Endothelial cell of umbilical vein (primary cell): Measurements from ENCODE around the gene HOXB5. TPM values are rescaled to one million over a fixed set of nuclear protein-coding genes. Genes with fewer than 3 reads are reported as not detected.
A peak's percentile ranks its signal among the peaks of the same experiment; 100 is the strongest.

Source experiments
- BruUV-seq: library from RNA; stranded (reverse); fragments of 400-500 nt; replicated peaks from 2 replicates; lab custom pipeline; 2021; lab: Mats Ljungman, UMichigan
- CTCF ChIA-PET: fragments of 300-600, 350-600 bp; sonication (Branson Sonifier 250); formaldehyde crosslinking; loops from one replicate; lab custom pipeline; 2021; ENCODE audit warnings: antibody characterized with exemption, inconsistent platforms; lab: Charles Lee
- POLR2A ChIA-PET: fragments of 300-600, 350-600 bp; sonication (Branson Sonifier 250); formaldehyde crosslinking; loops from one replicate; lab custom pipeline; 2021; ENCODE audit warnings: antibody characterized with exemption, inconsistent platforms; lab: Charles Lee
- DNase-seq: peaks from one replicate; pipeline ENCODE4 v3.0.0-alpha.2; 2011; ENCODE audit warnings: low read depth, low spot score
- FAIRE-seq: peaks from 2 replicates; lab custom pipeline; 2011; peaks lifted over from hg19 to GRCh38; lab: Jason Lieb, UNC
- H2AFZ ChIP-seq: 2 replicates; pipeline ENCODE4 v1.6.0; 2012; ENCODE audit warnings: low read depth, low read length, control low read depth, inconsistent platforms
- H3K27ac ChIP-seq: 2 replicates; pipeline ENCODE4 v1.5.1; 2011; ENCODE audit warnings: low read depth, mild to moderate bottlenecking, control low read depth, low read length, moderate library complexity; ENCODE audit not compliant: insufficient read depth
- H3K27me3 ChIP-seq, 2 experiments: 2 replicates each; pipeline versions ENCODE4 v1.6.0 to v1.6.1; 2011; ENCODE audit warnings: low read length in 2 of 2, mixed read lengths in 1 of 2; ENCODE audit not compliant: control insufficient read depth in 2 of 2, insufficient read depth in 2 of 2
- H3K36me3 ChIP-seq, 2 experiments: 2 replicates in 1 of 2; 3 replicates in 1 of 2; pipeline ENCODE4 v1.5.1; 2011; ENCODE audit warnings: low read length in 2 of 2, mild to moderate bottlenecking in 1 of 2, moderate library complexity in 1 of 2; ENCODE audit not compliant: control insufficient read depth in 2 of 2, insufficient read depth in 2 of 2; ENCODE audit errors: extremely low read depth in 1 of 2
- H3K4me1 ChIP-seq: 3 replicates; pipeline ENCODE4 v1.5.1; 2011; ENCODE audit warnings: mild to moderate bottlenecking, low read length; ENCODE audit not compliant: control insufficient read depth, insufficient read depth; ENCODE audit errors: extremely low read depth
- H3K4me2 ChIP-seq: 2 replicates; pipeline ENCODE4 v1.6.1; 2011; ENCODE audit warnings: low read length, control low read depth, mixed read lengths; ENCODE audit not compliant: insufficient read depth
- H3K4me3 ChIP-seq, 3 experiments: fragments of 200-600 bp in 1 of 3; sonication (generic), shearing (Covaris generic) in 1 of 3; replicated peaks in 1 of 3; 2 replicates each; pipeline ENCODE4 v1.5.1; 2011 to 2016; ENCODE audit warnings: control low read depth in 3 of 3, low read length in 3 of 3, mild to moderate bottlenecking in 2 of 3, inconsistent platforms in 1 of 3, low read depth in 1 of 3, moderate library complexity in 1 of 3; ENCODE audit not compliant: insufficient read depth in 1 of 3
- H3K79me2 ChIP-seq: 2 replicates; pipeline ENCODE4 v1.6.0; 2012; ENCODE audit warnings: low read length, inconsistent platforms; ENCODE audit not compliant: control insufficient read depth, insufficient read depth
- H3K9ac ChIP-seq: replicated peaks from 2 replicates; pipeline ENCODE3; 2011; ENCODE audit warnings: low read length, control low read depth; ENCODE audit not compliant: insufficient read depth; ENCODE audit errors: extremely low read depth
- H3K9me1 ChIP-seq: replicated peaks from 3 replicates; pipeline ENCODE4 v1.6.0; 2011; ENCODE audit warnings: mild to moderate bottlenecking, low read length; ENCODE audit not compliant: control insufficient read depth, insufficient read depth; ENCODE audit errors: extremely low read depth
- H3K9me3 ChIP-seq: replicated peaks from 2 replicates; pipeline ENCODE4 v1.5.1; 2012; ENCODE audit warnings: low read length, inconsistent platforms; ENCODE audit not compliant: control insufficient read depth, insufficient read depth
- H4K20me1 ChIP-seq: replicated peaks from 2 replicates; pipeline ENCODE3; 2011; ENCODE audit warnings: mild to moderate bottlenecking, low read length; ENCODE audit not compliant: control insufficient read depth, insufficient read depth; ENCODE audit errors: extremely low read depth
- EZH2 ChIP-seq: IDR thresholded peaks from 2 replicates; pipeline ENCODE4 v1.6.1; 2012; ENCODE audit warnings: borderline replicate concordance, low read depth, mild to moderate bottlenecking, moderate library complexity, low read length, inconsistent platforms; ENCODE audit not compliant: severe bottlenecking
- FOS ChIP-seq: IDR thresholded peaks from 2 replicates; pipeline ENCODE4 v1.6.1; 2011; ENCODE audit warnings: mild to moderate bottlenecking, low read length, moderate library complexity, borderline replicate concordance; ENCODE audit not compliant: insufficient read depth
- GATA2 ChIP-seq: IDR thresholded peaks from 2 replicates; pipeline ENCODE4 v1.7.0; 2011; ENCODE audit warnings: low read depth, mild to moderate bottlenecking, moderate library complexity, mixed read lengths, low read length; ENCODE audit not compliant: insufficient read length, insufficient read depth
- JUN ChIP-seq: IDR thresholded peaks from 2 replicates; pipeline ENCODE4 v1.6.1; 2011; ENCODE audit warnings: borderline replicate concordance, low read depth; ENCODE audit not compliant: insufficient read length, insufficient read depth
- MYC ChIP-seq: IDR thresholded peaks from one replicate; pipeline ENCODE4 v1.6.1; 2011; ENCODE audit warnings: mild to moderate bottlenecking, low read depth, low read length
- POLR2A ChIP-seq: IDR thresholded peaks from 2 replicates; pipeline ENCODE4 v1.6.1; 2012; ENCODE audit warnings: low read depth, mild to moderate bottlenecking, control low read depth, low read length
- POLR2AphosphoS5 ChIP-seq: IDR thresholded peaks from 2 replicates; pipeline ENCODE4 v1.6.1; 2012; ENCODE audit warnings: low read depth, mild to moderate bottlenecking, control low read depth, low read length, moderate library complexity; ENCODE audit not compliant: insufficient read depth
- dilution Hi-C: fragments of 300-500 bp; cut with MboI; formaldehyde crosslinking; loops from one replicate; pipeline ENCODE4 v1.15.0; 2019; ENCODE audit warnings: low sequenced_read_pairs; ENCODE audit not compliant: extremely low pct_ligation_motif_present
- intact Hi-C: fragments of 100-400 bp; cut with micrococcal nuclease; formaldehyde crosslinking; loops from one replicate; pipeline ENCODE4 v1.10.0; 2022
- polyA plus RNA-seq, 4 experiments: library from polyadenylated mRNA; depleted of rRNA in 3 of 4; stranded (reverse) in 3 of 4; unstranded in 1 of 4; fragments of >200 nt; gene quantifications; 2 replicates each; pipeline versions ENCODE4 v1.2.1 to v1.2.3, GENCODE V29; 2011 to 2012; ENCODE audit warnings: missing spikeins in 1 of 4
- total RNA-seq: library from RNA; stranded (reverse); gene quantifications from 2 replicates; pipeline ENCODE4 v1.2.3, GENCODE V29; 2021
- TF ChIP-seq, protein P1 (sequence below): IDR thresholded peaks from 2 replicates; pipeline ENCODE4 v1.6.1; 2011; ENCODE audit not compliant: insufficient read depth, insufficient read length
- TF ChIP-seq, protein P2 (sequence below), 2 donors: IDR thresholded peaks; 1 replicate in 1 of 2; 2 replicates in 1 of 2; pipeline ENCODE4 v1.5.1; 2011; ENCODE audit warnings: low read length in 2 of 2, mild to moderate bottlenecking in 2 of 2, moderate library complexity in 2 of 2, control low read depth in 1 of 2, inconsistent platforms in 1 of 2, low read depth in 1 of 2; ENCODE audit not compliant: insufficient read depth in 1 of 2; ENCODE audit errors: extremely low read depth in 1 of 2

Gene HOXB5
- total and polyA plus RNA-seq, 2 donors (not counting 3 experiments of a cell fraction or from before 2014, with no cell fraction given): 2.0 to 8.5 TPM

DNA sequence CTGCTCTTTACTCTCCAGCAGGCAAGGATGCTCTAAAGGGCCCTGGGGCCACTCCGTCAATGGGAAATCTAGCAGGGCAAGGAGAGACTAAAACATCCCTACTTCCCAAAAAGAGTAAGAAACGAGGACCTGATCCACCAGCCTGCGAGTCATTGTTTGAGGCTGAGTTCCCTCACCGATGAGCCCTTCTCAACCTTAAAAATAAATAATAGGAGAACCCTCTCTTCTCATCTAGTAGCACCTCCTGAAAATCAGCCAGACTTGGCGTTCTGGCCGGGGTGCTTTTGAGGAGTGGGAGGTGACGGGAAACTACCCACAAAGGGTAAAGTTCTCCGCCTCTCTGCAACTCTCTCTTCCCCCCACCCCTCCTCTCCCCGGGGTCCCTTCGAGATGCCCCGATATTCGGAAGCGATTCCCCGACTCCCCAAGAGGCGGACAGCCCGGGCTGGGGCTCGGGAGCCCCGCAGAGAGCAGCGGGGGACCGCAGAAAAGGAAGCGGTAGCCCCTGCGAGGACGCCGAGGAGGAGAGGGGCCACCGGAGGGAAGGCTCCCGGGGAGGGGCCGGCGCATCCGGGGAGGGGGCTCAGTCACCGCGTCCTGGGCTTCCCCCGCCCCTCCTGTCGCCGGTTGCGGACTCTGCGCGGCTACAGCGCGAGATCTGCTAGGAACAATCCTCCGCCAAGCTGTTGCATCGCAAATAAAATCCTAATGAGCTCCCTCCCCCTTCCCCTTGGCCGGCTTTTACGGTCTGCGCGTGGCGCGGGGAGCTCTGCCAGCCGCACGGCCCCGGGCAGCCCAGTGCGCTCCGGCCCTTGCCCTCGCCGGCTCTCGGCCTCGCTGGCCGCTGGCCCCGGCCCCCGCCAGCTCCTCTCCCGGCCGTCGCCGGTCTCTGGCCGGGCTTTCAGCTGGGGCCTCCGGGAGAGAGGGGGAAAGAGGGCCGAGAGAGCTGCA, 31.2 kb upstream of the HOXB5 start:
- intact Hi-C loops: loop anchor here (1.0 kb wide), 1 partner anchor 11 kb away; no protein-coding TSS in a partner anchor
- POLR2A ChIA-PET: interaction anchor here (0.6 kb wide), 1 partner anchor 15 kb away, joined by 3 read pairs; no protein-coding TSS in a partner anchor
- H3K79me2 ChIP-seq: no peaks in the 10 kb centered on the region
- dilution Hi-C loops: no loop called here
- no peaks in the 10 kb centered on the region for H3K36me3 ChIP-seq
- H3K27me3 ChIP-seq: peaks cover 73 to 96% of the 10 kb centered on the region in 2 experiments
- peak overlapping the region; percentile 86 for H2AFZ ChIP-seq
- H3K4me1 ChIP-seq: peaks cover 13% of the 10 kb centered on the region
- TF ChIP-seq, protein P1, sequence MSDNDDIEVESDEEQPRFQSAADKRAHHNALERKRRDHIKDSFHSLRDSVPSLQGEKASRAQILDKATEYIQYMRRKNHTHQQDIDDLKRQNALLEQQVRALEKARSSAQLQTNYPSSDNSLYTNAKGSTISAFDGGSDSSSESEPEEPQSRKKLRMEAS: no peak
- peak; percentile 73 for TF ChIP-seq EZH2
- H3K9me1 ChIP-seq: no peaks in the 10 kb centered on the region
- no peaks in the 10 kb centered on the region for H4K20me1 ChIP-seq
- no peak for DNase-seq
- no peak overlapping the region for H3K27ac ChIP-seq
- H3K4me2 ChIP-seq: peak overlapping the region; percentile 82
- peak overlapping the region; percentile 40 to 66 (median 64) for H3K4me3 ChIP-seq
- H3K9me3 ChIP-seq: no peaks in the 10 kb centered on the region
- CTCF ChIA-PET: interaction anchor here (0.7 to 3.2 kb wide), 12 partner anchors 9 to 556 kb away, joined by 3 to 73 read pairs (median 4); partner anchors contain the start of gene HOXB8
- peak overlapping the region; percentile 38 for H3K9ac ChIP-seq
- FAIRE-seq: no peak
- BruUV-seq: no TSS peak

DNA sequence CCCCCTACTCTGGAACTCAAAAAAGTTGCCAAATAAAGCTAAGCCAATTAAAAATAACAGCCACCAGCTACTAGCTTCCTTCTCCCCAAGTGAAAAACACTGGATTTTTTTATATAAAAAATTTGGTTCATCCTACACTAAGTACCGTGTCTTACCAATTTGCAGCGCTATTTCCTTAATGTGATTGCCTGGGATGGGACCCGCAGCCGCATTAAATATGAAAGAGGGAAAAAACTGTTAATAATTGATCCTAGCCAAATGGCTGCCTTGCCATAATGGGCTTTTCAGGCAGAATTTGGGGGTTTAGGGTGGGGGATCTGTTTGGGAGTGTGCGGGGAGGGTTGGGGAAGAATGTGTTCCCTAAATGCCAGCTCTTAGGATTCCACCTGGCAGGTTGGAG, 30.5 kb upstream of the HOXB5 start:
- Histone ChIP-seq H3K9me3 (no peaks in the 10 kb centered on the region), H3K27ac (no peak overlapping the region), H3K27me3 (peaks cover 72 to 95% of the 10 kb centered on the region in 2 experiments), H3K9ac (no peak overlapping the region), H3K4me3 (no peak overlapping the region), H2AFZ (no peak overlapping the region), H3K9me1 (no peaks in the 10 kb centered on the region), H3K36me3 (no peaks in the 10 kb centered on the region), H3K79me2 (no peaks in the 10 kb centered on the region), H3K4me1 (peaks cover 13% of the 10 kb centered on the region), H3K4me2 (no peak overlapping the region), H4K20me1 (no peaks in the 10 kb centered on the region)
- FAIRE-seq (no peak), DNase-seq (no peak)
- BruUV-seq: no TSS peak
- TF ChIP-seq FOS: no peak
- TF ChIP-seq MYC: no peak
- TF ChIP-seq, protein P2, sequence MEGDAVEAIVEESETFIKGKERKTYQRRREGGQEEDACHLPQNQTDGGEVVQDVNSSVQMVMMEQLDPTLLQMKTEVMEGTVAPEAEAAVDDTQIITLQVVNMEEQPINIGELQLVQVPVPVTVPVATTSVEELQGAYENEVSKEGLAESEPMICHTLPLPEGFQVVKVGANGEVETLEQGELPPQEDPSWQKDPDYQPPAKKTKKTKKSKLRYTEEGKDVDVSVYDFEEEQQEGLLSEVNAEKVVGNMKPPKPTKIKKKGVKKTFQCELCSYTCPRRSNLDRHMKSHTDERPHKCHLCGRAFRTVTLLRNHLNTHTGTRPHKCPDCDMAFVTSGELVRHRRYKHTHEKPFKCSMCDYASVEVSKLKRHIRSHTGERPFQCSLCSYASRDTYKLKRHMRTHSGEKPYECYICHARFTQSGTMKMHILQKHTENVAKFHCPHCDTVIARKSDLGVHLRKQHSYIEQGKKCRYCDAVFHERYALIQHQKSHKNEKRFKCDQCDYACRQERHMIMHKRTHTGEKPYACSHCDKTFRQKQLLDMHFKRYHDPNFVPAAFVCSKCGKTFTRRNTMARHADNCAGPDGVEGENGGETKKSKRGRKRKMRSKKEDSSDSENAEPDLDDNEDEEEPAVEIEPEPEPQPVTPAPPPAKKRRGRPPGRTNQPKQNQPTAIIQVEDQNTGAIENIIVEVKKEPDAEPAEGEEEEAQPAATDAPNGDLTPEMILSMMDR (IDR thresholded peaks at IDR 0.05; ENCODE audit: extremely low read depth in 1 of 2, insufficient read depth in 1 of 2, low read depth in 1 of 2, low read length in 2 of 2): no peak
- TF ChIP-seq POLR2AphosphoS5: no peak
- no peak for TF ChIP-seq GATA2
- no peak for TF ChIP-seq JUN
- TF ChIP-seq, protein P1: no peak
- TF ChIP-seq POLR2A: no peak
- no peak for TF ChIP-seq EZH2
- intact Hi-C loops: no loop called here
- ChIA-PET POLR2A (no interaction called here), CTCF (interaction anchor here (1.5 to 6.3 kb wide), 3 partner anchors 10 to 13 kb away, joined by 7 to 45 read pairs (median 8); partner anchors contain the start of gene HOXB8)
- dilution Hi-C loops: no loop called here
